ENCODE results near the gene CPD.

DNA sequence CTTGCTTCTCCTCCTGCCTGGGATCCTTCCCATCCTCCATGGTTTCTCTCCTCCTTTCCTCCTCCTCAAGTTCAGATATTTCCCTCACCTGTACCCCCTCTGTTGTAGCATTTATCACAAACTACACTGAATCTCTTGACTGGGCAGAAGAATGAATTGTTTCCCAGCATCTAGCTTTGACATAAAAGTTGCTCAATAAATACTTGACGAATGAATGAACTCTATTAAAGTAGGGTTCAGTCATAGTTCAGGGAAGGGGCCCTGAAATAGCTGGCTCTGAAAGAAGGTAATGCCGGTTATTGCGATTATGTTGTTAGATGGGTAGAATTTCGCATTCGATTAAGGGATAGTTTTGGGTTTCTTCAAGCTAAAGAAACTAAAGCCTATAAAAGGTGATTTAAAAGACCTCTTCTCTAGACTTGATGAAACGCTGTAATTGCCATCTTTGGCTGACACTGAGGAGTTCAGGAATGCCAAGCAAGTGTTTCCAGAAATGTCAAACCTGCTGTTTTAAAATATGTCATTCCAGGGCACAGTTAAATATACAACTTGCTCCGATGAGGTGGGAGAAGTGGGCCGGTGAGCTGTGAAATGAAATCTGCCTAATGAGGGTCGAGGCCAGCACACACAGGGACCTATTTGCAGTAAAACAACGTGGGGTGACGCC lies 1.0 kb upstream of the CPD start:
- TF ChIP-seq, protein P1, sequence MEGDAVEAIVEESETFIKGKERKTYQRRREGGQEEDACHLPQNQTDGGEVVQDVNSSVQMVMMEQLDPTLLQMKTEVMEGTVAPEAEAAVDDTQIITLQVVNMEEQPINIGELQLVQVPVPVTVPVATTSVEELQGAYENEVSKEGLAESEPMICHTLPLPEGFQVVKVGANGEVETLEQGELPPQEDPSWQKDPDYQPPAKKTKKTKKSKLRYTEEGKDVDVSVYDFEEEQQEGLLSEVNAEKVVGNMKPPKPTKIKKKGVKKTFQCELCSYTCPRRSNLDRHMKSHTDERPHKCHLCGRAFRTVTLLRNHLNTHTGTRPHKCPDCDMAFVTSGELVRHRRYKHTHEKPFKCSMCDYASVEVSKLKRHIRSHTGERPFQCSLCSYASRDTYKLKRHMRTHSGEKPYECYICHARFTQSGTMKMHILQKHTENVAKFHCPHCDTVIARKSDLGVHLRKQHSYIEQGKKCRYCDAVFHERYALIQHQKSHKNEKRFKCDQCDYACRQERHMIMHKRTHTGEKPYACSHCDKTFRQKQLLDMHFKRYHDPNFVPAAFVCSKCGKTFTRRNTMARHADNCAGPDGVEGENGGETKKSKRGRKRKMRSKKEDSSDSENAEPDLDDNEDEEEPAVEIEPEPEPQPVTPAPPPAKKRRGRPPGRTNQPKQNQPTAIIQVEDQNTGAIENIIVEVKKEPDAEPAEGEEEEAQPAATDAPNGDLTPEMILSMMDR (IDR thresholded peaks at IDR 0.05), result no peak
- TF ChIP-seq NPAS2 (CRISPR knock-in tag; IDR thresholded peaks at IDR 0.05; ENCODE audit: borderline replicate concordance), result no peak
- TF ChIP-seq MAZ (IDR thresholded peaks at IDR 0.05; ENCODE audit: borderline replicate concordance, low read depth, low read length), result no peak
- no peak for TF ChIP-seq MYC (IDR thresholded peaks at IDR 0.05; ENCODE audit: borderline replicate concordance, low read length)
- TF ChIP-seq RFX5 (IDR thresholded peaks at IDR 0.05), result no peak
- TF ChIP-seq, protein P2, sequence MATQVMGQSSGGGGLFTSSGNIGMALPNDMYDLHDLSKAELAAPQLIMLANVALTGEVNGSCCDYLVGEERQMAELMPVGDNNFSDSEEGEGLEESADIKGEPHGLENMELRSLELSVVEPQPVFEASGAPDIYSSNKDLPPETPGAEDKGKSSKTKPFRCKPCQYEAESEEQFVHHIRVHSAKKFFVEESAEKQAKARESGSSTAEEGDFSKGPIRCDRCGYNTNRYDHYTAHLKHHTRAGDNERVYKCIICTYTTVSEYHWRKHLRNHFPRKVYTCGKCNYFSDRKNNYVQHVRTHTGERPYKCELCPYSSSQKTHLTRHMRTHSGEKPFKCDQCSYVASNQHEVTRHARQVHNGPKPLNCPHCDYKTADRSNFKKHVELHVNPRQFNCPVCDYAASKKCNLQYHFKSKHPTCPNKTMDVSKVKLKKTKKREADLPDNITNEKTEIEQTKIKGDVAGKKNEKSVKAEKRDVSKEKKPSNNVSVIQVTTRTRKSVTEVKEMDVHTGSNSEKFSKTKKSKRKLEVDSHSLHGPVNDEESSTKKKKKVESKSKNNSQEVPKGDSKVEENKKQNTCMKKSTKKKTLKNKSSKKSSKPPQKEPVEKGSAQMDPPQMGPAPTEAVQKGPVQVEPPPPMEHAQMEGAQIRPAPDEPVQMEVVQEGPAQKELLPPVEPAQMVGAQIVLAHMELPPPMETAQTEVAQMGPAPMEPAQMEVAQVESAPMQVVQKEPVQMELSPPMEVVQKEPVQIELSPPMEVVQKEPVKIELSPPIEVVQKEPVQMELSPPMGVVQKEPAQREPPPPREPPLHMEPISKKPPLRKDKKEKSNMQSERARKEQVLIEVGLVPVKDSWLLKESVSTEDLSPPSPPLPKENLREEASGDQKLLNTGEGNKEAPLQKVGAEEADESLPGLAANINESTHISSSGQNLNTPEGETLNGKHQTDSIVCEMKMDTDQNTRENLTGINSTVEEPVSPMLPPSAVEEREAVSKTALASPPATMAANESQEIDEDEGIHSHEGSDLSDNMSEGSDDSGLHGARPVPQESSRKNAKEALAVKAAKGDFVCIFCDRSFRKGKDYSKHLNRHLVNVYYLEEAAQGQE (IDR thresholded peaks at IDR 0.05), result no peak
- no peak for TF ChIP-seq MAFK (IDR thresholded peaks at IDR 0.05; ENCODE audit: partially characterized antibody)
- TF ChIP-seq, protein P3, sequence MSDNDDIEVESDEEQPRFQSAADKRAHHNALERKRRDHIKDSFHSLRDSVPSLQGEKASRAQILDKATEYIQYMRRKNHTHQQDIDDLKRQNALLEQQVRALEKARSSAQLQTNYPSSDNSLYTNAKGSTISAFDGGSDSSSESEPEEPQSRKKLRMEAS (IDR thresholded peaks at IDR 0.05), result no peak
- no peak for TF ChIP-seq BHLHE40 (IDR thresholded peaks at IDR 0.05; ENCODE audit: low read depth, low read length)
- no peak for TF ChIP-seq KDM1A (IDR thresholded peaks at IDR 0.05; ENCODE audit: low read depth)
- no peak for TF ChIP-seq JUN (IDR thresholded peaks at IDR 0.05)
- TF ChIP-seq POLR2A (IDR thresholded peaks at IDR 0.05; ENCODE audit: low read length), result no peak
- no peak for TF ChIP-seq GATA3 (IDR thresholded peaks at IDR 0.05; ENCODE audit: borderline replicate concordance)
